Neural progenitor cell (in vitro differentiated cells): ENCODE data around the gene NRM. TPM values are rescaled to one million over a fixed set of nuclear protein-coding genes. Genes with fewer than 3 reads are reported as not detected.

ENCODE experiments used
- DNase-seq: peaks from one replicate; pipeline ENCODE4 v3.0.0-alpha.2; 2016; ENCODE audit warnings: low spot score
- H2AFZ ChIP-seq: fragments of 200-600 bp; sonication (generic); replicated peaks from 2 replicates; pipeline ENCODE4 v1.6.1; 2016; ENCODE audit warnings: antibody characterized with exemption
- H3F3A ChIP-seq: fragments of 200-600 bp; sonication (generic); 2 replicates; pipeline ENCODE4 v1.6.1; 2016; ENCODE audit warnings: antibody characterized with exemption, low read depth
- H3K27ac ChIP-seq: fragments of 200-600 bp; sonication (generic); 2 replicates; pipeline ENCODE4 v1.5.1; 2016; ENCODE audit warnings: mild to moderate bottlenecking
- H3K27me3 ChIP-seq: fragments of 200-600 bp; sonication (generic); 2 replicates; pipeline ENCODE4 v1.6.1; 2016; ENCODE audit warnings: mild to moderate bottlenecking, moderate library complexity
- H3K36me3 ChIP-seq: fragments of 200-600 bp; sonication (generic); 2 replicates; pipeline ENCODE4 v1.5.1; 2016
- H3K4me1 ChIP-seq: fragments of 200-600 bp; sonication (generic); 2 replicates; pipeline ENCODE4 v1.6.1; 2016; ENCODE audit warnings: mixed run types
- H3K4me2 ChIP-seq: fragments of 200-600 bp; sonication (generic); 2 replicates; pipeline ENCODE4 v1.6.1; 2016
- H3K4me3 ChIP-seq: fragments of 200-600 bp; sonication (generic); 2 replicates; pipeline ENCODE4 v1.5.1; 2016
- H3K79me2 ChIP-seq: fragments of 200-600 bp; sonication (generic); 2 replicates; pipeline ENCODE4 v1.6.1; 2016; ENCODE audit warnings: low read depth
- H3K9ac ChIP-seq: fragments of 200-600 bp; sonication (generic); 2 replicates; pipeline ENCODE4 v1.6.1; 2016
- H3K9me3 ChIP-seq: fragments of 200-600 bp; sonication (generic); 2 replicates; pipeline ENCODE4 v1.5.1; 2016; ENCODE audit warnings: low read depth
- H4K20me1 ChIP-seq: fragments of 200-600 bp; sonication (generic); 2 replicates; pipeline ENCODE4 v1.6.1; 2016; ENCODE audit warnings: low read depth
- H3K27ac Mint-ChIP-seq: 3 replicates; pipeline ENCODE4 v1.8.0; 2021; ENCODE audit warnings: mixed read lengths
- H3K27me3 Mint-ChIP-seq: 2 replicates; pipeline ENCODE4 v1.8.0; 2022; ENCODE audit warnings: low read depth, mild to moderate bottlenecking, inconsistent platforms, moderate library complexity, mixed read lengths; ENCODE audit not compliant: insufficient read depth
- H3K36me3 Mint-ChIP-seq: 3 replicates; pipeline ENCODE4 v1.8.0; 2021; ENCODE audit warnings: mixed read lengths
- H3K4me1 Mint-ChIP-seq: 3 replicates; pipeline ENCODE4 v1.8.0; 2021; ENCODE audit warnings: mixed read lengths
- H3K4me3 Mint-ChIP-seq: 3 replicates; pipeline ENCODE4 v1.8.0; 2021; ENCODE audit warnings: mild to moderate bottlenecking, moderate library complexity, mixed read lengths
- H3K9me3 Mint-ChIP-seq: 3 replicates; pipeline ENCODE4 v1.8.0; 2020; ENCODE audit warnings: mixed read lengths
- CTCF ChIP-seq: fragments of 200-600 bp; sonication (generic); IDR thresholded peaks from 2 replicates; pipeline ENCODE4 v1.5.1; 2017; ENCODE audit warnings: antibody characterized with exemption, mild to moderate bottlenecking
- EZH2 ChIP-seq: fragments of 200-600 bp; sonication (generic); IDR thresholded peaks from 2 replicates; pipeline ENCODE4 v1.6.1; 2017; ENCODE audit warnings: antibody characterized with exemption, mild to moderate bottlenecking, moderate library complexity
- EZH2phosphoT487 ChIP-seq: fragments of 200-600 bp; sonication (generic); IDR thresholded peaks from 2 replicates; pipeline ENCODE4 v1.6.1; 2017; ENCODE audit warnings: antibody characterized with exemption
- total RNA-seq: library from RNA; depleted of rRNA; stranded (reverse); fragments of >200 nt; gene quantifications from 2 replicates; pipeline ENCODE4 v1.2.3, GENCODE V29; 2015; ENCODE audit warnings: low replicate concordance

NRM gene
- total RNA-seq, 1 donor from 2014 or later = 12.4 TPM

- DNase-seq = peak; percentile 87
- Mint-ChIP-seq H3K4me1 (peaks cover 16% of the 10 kb centered on the region), H3K27ac (no peak overlapping the region), H3K27me3 (peaks cover 5% of the 10 kb centered on the region), H3K4me3 (peak overlapping the region; percentile 92), H3K9me3 (no peaks in the 10 kb centered on the region), H3K36me3 (peaks cover 26% of the 10 kb centered on the region)
- Histone ChIP-seq H3F3A (peaks cover 15% of the 10 kb centered on the region), H4K20me1 (peaks cover 13% of the 10 kb centered on the region), H3K27ac (no peak overlapping the region), H3K9me3 (no peaks in the 10 kb centered on the region), H3K9ac (peak overlapping the region; percentile 22), H3K4me3 (peak overlapping the region; percentile 75), H3K27me3 (no peaks in the 10 kb centered on the region), H2AFZ (peak overlapping the region; percentile 78), H3K79me2 (peaks cover 30% of the 10 kb centered on the region), H3K36me3 (no peaks in the 10 kb centered on the region), H3K4me2 (peak overlapping the region; percentile 78), H3K4me1 (peaks cover 10% of the 10 kb centered on the region)
- no peak for TF ChIP-seq EZH2
- no peak for TF ChIP-seq CTCF
- no peak for TF ChIP-seq EZH2phosphoT487
These were observed 43.3 kb downstream of the NRM start for GRCh38 chr6:30647242-30648116.

- TF ChIP-seq EZH2 (no peak), CTCF (no peak), EZH2phosphoT487 (no peak)
- H3K9me3 Mint-ChIP-seq = no peaks in the 10 kb centered on the region
These were observed 44.1 kb downstream of the NRM start, which contains the start of gene C6orf136 for GRCh38 chr6:30646450-30647241. TSS of gene C6orf136 (plus strand) at chr6:30647133. CDS start at chr6:30647232, 99 bp downstream.

GRCh38 chr6:30645989-30646388 is 44.8 kb downstream of the NRM start:
- Histone ChIP-seq H3K9me3 (no peaks in the 10 kb centered on the region), H3K4me3 (peak overlapping the region; percentile 75), H3K4me2 (peak overlapping the region; percentile 78), H3K9ac (peak overlapping the region; percentile 21), H3K27me3 (no peaks in the 10 kb centered on the region), H3K27ac (no peak overlapping the region), H3K4me1 (peaks cover 10% of the 10 kb centered on the region), H3K36me3 (no peaks in the 10 kb centered on the region), H3F3A (peaks cover 15% of the 10 kb centered on the region), H3K79me2 (peaks cover 30% of the 10 kb centered on the region), H2AFZ (no peak overlapping the region), H4K20me1 (peaks cover 17% of the 10 kb centered on the region)
- Mint-ChIP-seq H3K4me3 (peak overlapping the region; percentile 92), H3K36me3 (peaks cover 23% of the 10 kb centered on the region), H3K27ac (no peak overlapping the region), H3K27me3 (peaks cover 5% of the 10 kb centered on the region), H3K9me3 (no peaks in the 10 kb centered on the region), H3K4me1 (peaks cover 16% of the 10 kb centered on the region)
- no peak for DNase-seq
- TF ChIP-seq EZH2phosphoT487 = no peak
- TF ChIP-seq EZH2 = no peak
- no peak for TF ChIP-seq CTCF

More at GRCh38 chr6:30646450-30647241, 44.1 kb downstream of the NRM start, which contains the start of gene C6orf136:
- Histone ChIP-seq H2AFZ (peak within 1 kb of the TSS; percentile 78), H4K20me1 (peaks cover 13% of the 10 kb centered on the region), H3K4me1 (peaks cover 10% of the 10 kb centered on the region), H3K36me3 (no peaks in the 10 kb centered on the region), H3K79me2 (peaks cover 30% of the 10 kb centered on the region), H3K27ac (no peak within 1 kb of the TSS), H3K4me3 (peak within 1 kb of the TSS; percentile 75), H3K9me3 (no peaks in the 10 kb centered on the region), H3K27me3 (no peaks in the 10 kb centered on the region), H3K4me2 (peak within 1 kb of the TSS; percentile 78), H3K9ac (peak within 1 kb of the TSS; percentile 22), H3F3A (peaks cover 15% of the 10 kb centered on the region)
- no peak within 1 kb of the TSS for H3K27ac Mint-ChIP-seq
- DNase-seq = peak; percentile 97
- peak within 1 kb of the TSS; percentile 92 for H3K4me3 Mint-ChIP-seq
- H3K27me3 Mint-ChIP-seq = peaks cover 5% of the 10 kb centered on the region
- H3K36me3 Mint-ChIP-seq = peaks cover 24% of the 10 kb centered on the region
- peaks cover 16% of the 10 kb centered on the region for H3K4me1 Mint-ChIP-seq
